ENCODE results near the gene SLC41A1.

DNA sequence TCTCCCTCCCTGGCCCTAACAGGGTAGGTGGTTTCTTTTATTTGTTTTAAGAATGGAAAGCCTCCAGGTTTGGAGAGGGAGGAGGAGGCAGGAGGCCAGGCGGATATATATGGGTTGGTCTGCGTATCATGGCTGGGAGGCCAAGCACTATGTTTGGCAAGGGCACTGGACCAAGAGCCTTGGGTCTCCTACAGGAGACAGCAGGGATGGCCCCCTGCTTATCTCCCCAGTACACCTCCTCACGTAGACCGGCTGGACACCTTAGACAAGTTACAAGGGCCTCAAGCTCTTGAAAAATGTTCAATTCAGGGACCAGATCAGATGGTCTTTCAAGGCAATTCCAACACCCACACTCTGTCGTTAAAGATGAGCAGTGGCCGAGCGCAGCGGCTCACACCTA, 10.9 kb downstream of the SLC41A1 start:
- TF ChIP-seq, protein P1, sequence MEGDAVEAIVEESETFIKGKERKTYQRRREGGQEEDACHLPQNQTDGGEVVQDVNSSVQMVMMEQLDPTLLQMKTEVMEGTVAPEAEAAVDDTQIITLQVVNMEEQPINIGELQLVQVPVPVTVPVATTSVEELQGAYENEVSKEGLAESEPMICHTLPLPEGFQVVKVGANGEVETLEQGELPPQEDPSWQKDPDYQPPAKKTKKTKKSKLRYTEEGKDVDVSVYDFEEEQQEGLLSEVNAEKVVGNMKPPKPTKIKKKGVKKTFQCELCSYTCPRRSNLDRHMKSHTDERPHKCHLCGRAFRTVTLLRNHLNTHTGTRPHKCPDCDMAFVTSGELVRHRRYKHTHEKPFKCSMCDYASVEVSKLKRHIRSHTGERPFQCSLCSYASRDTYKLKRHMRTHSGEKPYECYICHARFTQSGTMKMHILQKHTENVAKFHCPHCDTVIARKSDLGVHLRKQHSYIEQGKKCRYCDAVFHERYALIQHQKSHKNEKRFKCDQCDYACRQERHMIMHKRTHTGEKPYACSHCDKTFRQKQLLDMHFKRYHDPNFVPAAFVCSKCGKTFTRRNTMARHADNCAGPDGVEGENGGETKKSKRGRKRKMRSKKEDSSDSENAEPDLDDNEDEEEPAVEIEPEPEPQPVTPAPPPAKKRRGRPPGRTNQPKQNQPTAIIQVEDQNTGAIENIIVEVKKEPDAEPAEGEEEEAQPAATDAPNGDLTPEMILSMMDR (IDR thresholded peaks at IDR 0.05) = no peak
- TF ChIP-seq POLR2AphosphoS5 (IDR thresholded peaks at IDR 0.05; ENCODE audit: low read depth, low read length) = no peak
- TF ChIP-seq SIN3A (IDR thresholded peaks at IDR 0.05; ENCODE audit: borderline replicate concordance, insufficient read depth, low read depth, low read length) = no peak
- TF ChIP-seq, protein P2, sequence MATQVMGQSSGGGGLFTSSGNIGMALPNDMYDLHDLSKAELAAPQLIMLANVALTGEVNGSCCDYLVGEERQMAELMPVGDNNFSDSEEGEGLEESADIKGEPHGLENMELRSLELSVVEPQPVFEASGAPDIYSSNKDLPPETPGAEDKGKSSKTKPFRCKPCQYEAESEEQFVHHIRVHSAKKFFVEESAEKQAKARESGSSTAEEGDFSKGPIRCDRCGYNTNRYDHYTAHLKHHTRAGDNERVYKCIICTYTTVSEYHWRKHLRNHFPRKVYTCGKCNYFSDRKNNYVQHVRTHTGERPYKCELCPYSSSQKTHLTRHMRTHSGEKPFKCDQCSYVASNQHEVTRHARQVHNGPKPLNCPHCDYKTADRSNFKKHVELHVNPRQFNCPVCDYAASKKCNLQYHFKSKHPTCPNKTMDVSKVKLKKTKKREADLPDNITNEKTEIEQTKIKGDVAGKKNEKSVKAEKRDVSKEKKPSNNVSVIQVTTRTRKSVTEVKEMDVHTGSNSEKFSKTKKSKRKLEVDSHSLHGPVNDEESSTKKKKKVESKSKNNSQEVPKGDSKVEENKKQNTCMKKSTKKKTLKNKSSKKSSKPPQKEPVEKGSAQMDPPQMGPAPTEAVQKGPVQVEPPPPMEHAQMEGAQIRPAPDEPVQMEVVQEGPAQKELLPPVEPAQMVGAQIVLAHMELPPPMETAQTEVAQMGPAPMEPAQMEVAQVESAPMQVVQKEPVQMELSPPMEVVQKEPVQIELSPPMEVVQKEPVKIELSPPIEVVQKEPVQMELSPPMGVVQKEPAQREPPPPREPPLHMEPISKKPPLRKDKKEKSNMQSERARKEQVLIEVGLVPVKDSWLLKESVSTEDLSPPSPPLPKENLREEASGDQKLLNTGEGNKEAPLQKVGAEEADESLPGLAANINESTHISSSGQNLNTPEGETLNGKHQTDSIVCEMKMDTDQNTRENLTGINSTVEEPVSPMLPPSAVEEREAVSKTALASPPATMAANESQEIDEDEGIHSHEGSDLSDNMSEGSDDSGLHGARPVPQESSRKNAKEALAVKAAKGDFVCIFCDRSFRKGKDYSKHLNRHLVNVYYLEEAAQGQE (IDR thresholded peaks at IDR 0.05; ENCODE audit: insufficient read depth in 1 of 2, low read depth in 2 of 2, low read length in 1 of 2) = no peak

Data from Panc1 (cell line).